Hepatocyte (in vitro differentiated cells): ENCODE data around the gene ACO2. TPM values are rescaled to one million over a fixed set of nuclear protein-coding genes. Genes with fewer than 3 reads are reported as not detected.

Experiments
- DNase-seq: peaks from one replicate; pipeline ENCODE4 v3.0.0-alpha.2; 2016; ENCODE audit warnings: low spot score
- H2AFZ ChIP-seq: fragments of 200-600 bp; sonication (generic); 2 replicates; pipeline ENCODE4 v1.6.0; 2016; ENCODE audit warnings: antibody characterized with exemption, mild to moderate bottlenecking
- H3K27ac ChIP-seq: fragments of 200-600 bp; sonication (generic); 2 replicates; pipeline ENCODE4 v1.5.1; 2016; ENCODE audit warnings: mild to moderate bottlenecking
- H3K27me3 ChIP-seq: fragments of 200-600 bp; sonication (generic); 2 replicates; pipeline ENCODE4 v1.6.1; 2016
- H3K36me3 ChIP-seq: fragments of 200-600 bp; sonication (generic); replicated peaks from 2 replicates; pipeline ENCODE4 v1.5.1; 2016; ENCODE audit warnings: low read depth; ENCODE audit not compliant: insufficient read depth
- H3K4me1 ChIP-seq: fragments of 200-600 bp; sonication (generic); 2 replicates; pipeline ENCODE4 v1.5.1; 2016; ENCODE audit warnings: mild to moderate bottlenecking, moderate library complexity; ENCODE audit not compliant: insufficient read depth
- H3K4me2 ChIP-seq: fragments of 200-600 bp; sonication (generic); 2 replicates; pipeline ENCODE4 v1.6.0; 2016
- H3K4me3 ChIP-seq: fragments of 200-600 bp; sonication (generic); 2 replicates; pipeline ENCODE4 v1.5.1; 2016; ENCODE audit warnings: mild to moderate bottlenecking
- H3K79me2 ChIP-seq: fragments of 200-600 bp; sonication (generic); 2 replicates; pipeline ENCODE4 v1.6.0; 2017; ENCODE audit warnings: mild to moderate bottlenecking
- H3K9me2 ChIP-seq: fragments of 200-600 bp; sonication (generic); replicated peaks from 2 replicates; pipeline ENCODE4 v1.6.0; 2017; ENCODE audit warnings: mild to moderate bottlenecking; ENCODE audit not compliant: insufficient read depth
- H3K9me3 ChIP-seq: fragments of 200-600 bp; sonication (generic); 2 replicates; pipeline ENCODE4 v1.5.1; 2016; ENCODE audit warnings: low read depth, mild to moderate bottlenecking
- H4K20me1 ChIP-seq: fragments of 200-600 bp; sonication (generic); 2 replicates; pipeline ENCODE4 v1.6.0; 2016; ENCODE audit warnings: mild to moderate bottlenecking; ENCODE audit not compliant: insufficient read depth, poor library complexity, severe bottlenecking
- CTCF ChIP-seq: fragments of 200-600 bp; sonication (generic); IDR thresholded peaks from 2 replicates; pipeline ENCODE4 v1.5.1; 2016; ENCODE audit warnings: antibody characterized with exemption, mild to moderate bottlenecking; ENCODE audit not compliant: poor library complexity
- EZH2 ChIP-seq: fragments of 200-600 bp; sonication (generic); IDR thresholded peaks from 2 replicates; pipeline ENCODE4 v1.6.1; 2016; ENCODE audit warnings: antibody characterized with exemption, mild to moderate bottlenecking, borderline replicate concordance
- EZH2phosphoT487 ChIP-seq: fragments of 200-600 bp; sonication (generic); IDR thresholded peaks from one replicate; pipeline ENCODE4 v1.6.1; 2018; ENCODE audit warnings: antibody characterized with exemption, mild to moderate bottlenecking, low read depth, moderate library complexity; ENCODE audit not compliant: unreplicated experiment, severe bottlenecking
- WGBS: methylation state at CpG from one replicate; pipeline ENCODE4 v1.1.6; 2016; ENCODE audit warnings: low lambda C conversion rate; ENCODE audit errors: missing lambda C conversion rate; 5-methylcytosine and 5-hydroxymethylcytosine counted together
- polyA plus RNA-seq: library from polyadenylated mRNA; unstranded; fragments of >200 nt; fragmentation: Nextera tagmentation; extraction: Ambion mirVana; gene quantifications from 2 replicates; pipeline ENCODE4 v1.2.1, GENCODE V29; 2016
- total RNA-seq: library from RNA; depleted of rRNA; stranded (reverse); fragments of >200 nt; gene quantifications from 2 replicates; pipeline ENCODE4 v1.2.3, GENCODE V29; 2014

The ACO2 gene
- total and polyA plus RNA-seq, 2 experiments from 2014 or later = 129 to 196 TPM

- peak overlapping the region; percentile 87 for H3K4me2 ChIP-seq
- H3K9me3 ChIP-seq = no peaks in the 10 kb centered on the region
- TF ChIP-seq EZH2 (no peak), EZH2phosphoT487 (no peak), CTCF (no peak)
- no peak for DNase-seq
- no peaks in the 10 kb centered on the region for H3K9me2 ChIP-seq
- 80% methylated on average over 3 of the region's 3 CpGs for WGBS
- peaks cover 20% of the 10 kb centered on the region for H4K20me1 ChIP-seq
- H3K79me2 ChIP-seq = peaks cover 52% of the 10 kb centered on the region
- no peaks in the 10 kb centered on the region for H3K36me3 ChIP-seq
- H3K4me3 ChIP-seq = no peak overlapping the region
- no peaks in the 10 kb centered on the region for H3K27me3 ChIP-seq
- no peak overlapping the region for H3K27ac ChIP-seq
- H3K4me1 ChIP-seq = peaks cover 22% of the 10 kb centered on the region
- no peak overlapping the region for H2AFZ ChIP-seq
Observed at GRCh38 chr22:41541484-41541883, 72.6 kb downstream of the ACO2 start.

GRCh38 chr22:41542224-41542623 lies 73.3 kb downstream of the ACO2 start:
- peaks cover 52% of the 10 kb centered on the region for H3K79me2 ChIP-seq
- no peak for DNase-seq
- 98% methylated on average over 3 of the region's 4 CpGs for WGBS
- peaks cover 22% of the 10 kb centered on the region for H3K4me1 ChIP-seq
- no peak overlapping the region for H2AFZ ChIP-seq
- H3K9me3 ChIP-seq = no peaks in the 10 kb centered on the region
- H3K4me2 ChIP-seq = peak overlapping the region; percentile 87
- no peak overlapping the region for H3K4me3 ChIP-seq
- H3K27ac ChIP-seq = no peak overlapping the region
- TF ChIP-seq EZH2 = no peak
- TF ChIP-seq EZH2phosphoT487 = no peak
- no peak for TF ChIP-seq CTCF
- no peaks in the 10 kb centered on the region for H3K9me2 ChIP-seq
- H4K20me1 ChIP-seq = peaks cover 20% of the 10 kb centered on the region
- H3K36me3 ChIP-seq = no peaks in the 10 kb centered on the region
- no peaks in the 10 kb centered on the region for H3K27me3 ChIP-seq

- WGBS = 2% methylated on average over 67 of the region's 80 CpGs
- peak within 1 kb of the TSS; percentile 73 for H2AFZ ChIP-seq
Observed at GRCh38 chr22:41543854-41544670, 75.1 kb downstream of the ACO2 start, which contains the start of gene POLR3H. Gene POLR3H (minus strand): TSS chr22:41544470. CDS start chr22:41544101, 369 bp downstream.

More at GRCh38 chr22:41543854-41544670, 75.1 kb downstream of the ACO2 start, which contains the start of gene POLR3H:
- Histone ChIP-seq H3K27me3 (no peaks in the 10 kb centered on the region), H3K4me1 (peaks cover 22% of the 10 kb centered on the region), H3K9me3 (no peaks in the 10 kb centered on the region), H3K4me3 (peak within 1 kb of the TSS; percentile 84), H3K27ac (peak within 1 kb of the TSS; percentile 81), H3K36me3 (no peaks in the 10 kb centered on the region), H3K79me2 (peaks cover 46% of the 10 kb centered on the region), H4K20me1 (peaks cover 20% of the 10 kb centered on the region), H3K4me2 (peak within 1 kb of the TSS; percentile 87), H3K9me2 (no peaks in the 10 kb centered on the region)
- DNase-seq = peak; percentile 100
- TF ChIP-seq CTCF = peak; percentile 77
- TF ChIP-seq EZH2 = no peak
- TF ChIP-seq EZH2phosphoT487 = no peak
